Stimulated activated CD8-positive, alpha-beta memory T cell treated with anti-CD3 and anti-CD28 coated beads, Interleukin-2, amount 100 ng/mL, for 48 hours (primary cell): ENCODE measurements around the gene ZIC5.

Source experiments
- DNase-seq, 2 donors: peaks; one replicate each; pipeline ENCODE4 v3.0.0-alpha.2; 2020; ENCODE audit warnings: low read depth in 2 of 2

Gene ZIC5

DNA sequence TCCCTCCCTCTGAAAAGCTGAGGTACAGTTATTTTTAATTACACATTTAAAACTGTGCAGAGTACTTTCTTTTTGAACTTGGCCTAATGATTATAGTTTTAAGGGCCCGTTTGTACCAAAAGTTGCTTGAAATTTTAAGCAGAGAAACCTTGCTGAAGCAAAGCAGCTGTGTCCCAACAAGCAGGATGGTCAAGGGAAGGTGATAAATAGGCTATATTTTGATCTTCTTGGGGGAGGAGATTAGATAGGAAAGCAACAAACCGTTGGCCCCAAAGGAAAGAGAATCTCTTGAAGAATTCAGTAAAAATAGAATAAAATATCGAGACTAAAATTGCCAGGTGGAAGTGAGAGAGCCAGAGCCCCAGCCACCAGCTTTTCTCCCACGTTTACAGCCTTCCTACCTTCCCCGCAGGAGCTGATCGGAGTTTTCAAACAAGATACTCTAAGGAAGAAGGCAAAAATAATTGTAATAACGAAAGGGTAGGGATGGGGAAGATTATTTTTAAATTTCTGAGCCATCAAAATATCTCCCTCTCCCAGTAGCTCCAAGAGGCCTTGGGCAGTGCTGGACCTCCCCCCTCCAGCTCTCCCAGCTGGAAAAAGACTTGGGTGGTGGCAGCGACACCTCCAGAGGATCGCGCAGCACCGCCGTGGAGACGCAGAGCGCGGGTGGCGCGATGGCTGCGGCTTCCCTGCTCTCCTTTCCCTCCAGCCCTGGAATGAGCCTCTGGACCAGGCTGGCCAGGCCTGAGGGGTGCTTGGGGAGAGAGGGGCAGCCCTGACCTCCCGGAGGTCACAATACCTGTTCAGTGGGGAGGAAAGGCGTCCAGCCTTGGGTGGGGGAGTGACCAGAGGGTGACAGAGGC, 15.8 kb upstream of the ZIC5 start:
- no peak for DNase-seq

DNA sequence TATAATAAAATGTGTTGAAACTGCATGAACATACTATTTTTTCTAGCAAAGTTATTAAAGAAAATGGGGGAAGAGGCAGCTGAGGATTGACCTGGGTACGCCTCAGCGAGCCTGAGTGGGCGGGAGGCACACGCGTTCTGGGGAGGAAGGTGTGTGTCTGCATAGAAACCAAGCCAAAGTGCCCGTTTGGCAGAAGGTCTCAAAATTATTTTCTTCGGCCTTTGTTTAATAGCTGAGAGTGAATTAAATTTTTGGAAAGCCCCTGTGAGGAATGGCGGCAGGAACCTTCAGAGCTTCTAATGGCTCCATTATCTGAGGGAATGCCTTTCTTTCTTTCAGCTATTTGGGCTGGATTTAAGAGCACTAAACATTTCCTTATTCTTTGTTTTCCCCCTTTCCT, 15.2 kb upstream of the ZIC5 start:
- no peak for DNase-seq

DNA sequence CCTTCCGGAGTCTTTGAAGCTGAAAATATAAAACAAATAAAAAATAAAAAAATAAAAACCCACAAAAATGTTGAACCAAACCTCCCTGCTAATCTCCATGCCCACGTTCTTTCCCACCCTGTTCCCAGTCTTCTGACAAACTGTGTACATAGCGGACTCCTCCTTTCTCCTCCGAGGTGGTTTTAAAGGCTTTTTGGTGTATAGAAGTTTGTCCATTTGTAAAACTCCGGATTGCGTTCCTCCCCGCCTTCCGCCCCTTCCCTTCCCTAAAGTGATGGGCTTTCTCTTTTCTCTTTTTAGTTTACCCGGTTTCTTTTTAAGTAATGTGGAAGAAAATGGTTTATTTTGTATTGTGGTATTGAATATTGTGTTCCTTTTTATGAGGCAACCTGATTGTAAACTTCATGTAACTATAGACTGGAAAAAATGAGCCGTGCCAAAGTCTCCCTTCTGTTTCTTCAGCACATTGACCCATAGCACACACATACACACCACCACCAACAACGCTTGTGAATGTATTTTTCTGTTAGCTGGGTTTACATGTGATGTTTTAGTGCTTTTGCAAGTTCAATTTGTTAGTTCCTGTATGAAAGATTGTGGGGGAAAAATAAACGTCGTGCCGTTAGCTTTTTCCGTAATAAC, 14.4 kb upstream of the ZIC5 start:
- DNase-seq, result no peak

DNA sequence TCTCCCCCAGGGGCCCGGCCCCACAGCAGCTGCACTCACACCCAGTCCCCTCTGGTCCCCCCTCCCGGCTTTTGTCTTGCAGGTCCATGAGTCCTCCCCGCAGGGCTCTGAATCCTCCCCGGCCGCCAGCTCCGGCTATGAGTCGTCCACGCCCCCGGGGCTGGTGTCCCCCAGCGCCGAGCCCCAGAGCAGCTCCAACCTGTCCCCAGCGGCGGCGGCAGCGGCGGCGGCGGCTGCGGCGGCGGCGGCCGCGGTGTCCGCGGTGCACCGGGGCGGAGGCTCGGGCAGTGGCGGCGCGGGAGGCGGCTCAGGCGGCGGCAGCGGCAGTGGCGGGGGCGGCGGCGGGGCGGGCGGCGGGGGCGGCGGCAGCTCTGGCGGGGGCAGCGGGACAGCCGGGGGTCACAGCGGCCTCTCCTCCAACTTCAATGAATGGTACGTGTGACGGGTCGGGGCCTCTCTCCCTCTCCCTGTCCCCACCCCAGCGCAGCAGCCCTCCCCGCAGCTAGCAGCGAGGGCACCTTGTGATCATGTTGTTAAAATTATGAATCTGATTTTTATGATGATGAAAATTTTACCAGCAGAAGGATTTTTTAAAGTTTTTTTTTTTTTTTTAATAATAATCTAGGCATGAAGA, 13.8 kb upstream of the ZIC5 start:
- no peak for DNase-seq

DNA sequence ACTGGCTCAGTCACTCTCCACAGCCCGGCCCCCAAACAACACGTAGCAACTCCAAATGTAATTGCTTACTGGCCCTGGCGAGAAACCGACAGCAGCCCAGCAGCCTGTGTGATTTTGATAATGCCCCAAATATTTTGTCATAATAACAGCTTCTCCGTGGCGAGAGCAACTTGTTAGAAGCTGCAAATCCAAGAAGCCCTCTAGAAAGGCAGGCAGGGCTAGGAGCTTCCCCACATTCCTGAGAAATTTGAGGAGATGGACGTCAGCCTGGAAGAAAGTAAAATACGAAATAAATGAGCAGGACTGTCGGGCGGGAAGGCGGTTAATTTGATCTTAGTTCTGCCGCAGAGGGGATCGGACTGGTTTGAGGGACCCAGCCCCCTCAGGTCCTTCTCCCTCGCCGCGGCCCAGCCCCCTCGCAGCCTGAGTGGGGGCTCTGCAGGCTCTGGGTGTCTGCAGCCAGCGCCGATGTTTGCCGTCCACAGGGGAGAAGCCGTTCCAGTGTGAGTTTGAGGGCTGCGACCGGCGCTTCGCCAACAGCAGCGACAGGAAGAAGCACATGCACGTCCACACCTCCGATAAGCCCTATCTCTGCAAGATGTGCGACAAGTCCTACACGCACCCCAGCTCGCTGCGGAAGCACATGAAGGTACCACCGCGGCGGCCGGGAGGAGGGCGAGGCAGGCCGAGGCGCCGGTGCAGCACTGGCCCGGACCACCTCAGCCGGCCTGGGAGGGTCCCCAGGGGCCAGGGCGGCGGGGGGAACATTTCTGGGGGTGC, 13.1 kb upstream of the ZIC5 start:
- DNase-seq, result no peak

DNA sequence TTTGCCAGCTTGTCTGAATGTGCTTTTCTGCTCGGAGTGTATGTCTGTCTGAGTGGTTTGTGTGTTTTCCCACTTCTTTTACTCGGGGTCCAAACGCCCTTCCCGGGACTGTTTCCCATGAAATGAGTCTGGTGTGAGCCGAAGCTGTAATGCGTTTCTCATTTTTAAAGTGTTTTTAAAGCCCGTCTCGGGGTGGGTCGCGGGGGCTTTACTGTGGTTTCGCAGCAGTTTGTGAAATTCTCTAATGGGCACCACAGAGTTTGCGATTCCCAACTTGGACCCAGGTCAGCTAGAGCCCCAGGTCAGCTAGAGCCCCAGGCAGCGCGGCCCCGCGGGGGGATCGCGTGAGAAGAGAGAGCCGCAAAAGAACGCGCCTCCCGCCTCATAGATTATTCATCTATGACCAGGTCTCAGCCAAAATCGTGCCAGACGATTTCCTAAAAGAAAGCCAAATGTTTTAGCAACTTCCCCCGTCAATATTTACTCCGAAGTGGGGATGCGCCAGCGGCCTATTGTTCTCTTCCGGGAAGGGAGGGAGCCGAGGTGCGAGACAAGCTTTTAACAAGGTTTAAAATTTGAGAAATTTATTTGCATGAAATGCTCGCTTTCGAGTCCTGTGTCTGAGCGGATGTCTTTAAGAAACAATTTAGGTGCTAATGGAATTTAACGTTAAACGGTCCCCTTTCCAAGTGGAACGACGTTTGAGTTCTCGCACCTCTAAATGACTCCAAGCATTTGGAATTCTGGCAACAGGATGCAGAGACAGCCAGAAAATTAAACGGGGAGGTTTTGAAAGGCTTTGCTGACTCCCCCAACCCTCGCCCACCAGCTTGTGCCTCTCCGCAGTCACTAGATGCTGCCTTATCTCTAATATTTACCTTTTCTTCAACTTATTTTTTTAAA, 12.2 kb upstream of the ZIC5 start:
- DNase-seq, result no peak

DNA sequence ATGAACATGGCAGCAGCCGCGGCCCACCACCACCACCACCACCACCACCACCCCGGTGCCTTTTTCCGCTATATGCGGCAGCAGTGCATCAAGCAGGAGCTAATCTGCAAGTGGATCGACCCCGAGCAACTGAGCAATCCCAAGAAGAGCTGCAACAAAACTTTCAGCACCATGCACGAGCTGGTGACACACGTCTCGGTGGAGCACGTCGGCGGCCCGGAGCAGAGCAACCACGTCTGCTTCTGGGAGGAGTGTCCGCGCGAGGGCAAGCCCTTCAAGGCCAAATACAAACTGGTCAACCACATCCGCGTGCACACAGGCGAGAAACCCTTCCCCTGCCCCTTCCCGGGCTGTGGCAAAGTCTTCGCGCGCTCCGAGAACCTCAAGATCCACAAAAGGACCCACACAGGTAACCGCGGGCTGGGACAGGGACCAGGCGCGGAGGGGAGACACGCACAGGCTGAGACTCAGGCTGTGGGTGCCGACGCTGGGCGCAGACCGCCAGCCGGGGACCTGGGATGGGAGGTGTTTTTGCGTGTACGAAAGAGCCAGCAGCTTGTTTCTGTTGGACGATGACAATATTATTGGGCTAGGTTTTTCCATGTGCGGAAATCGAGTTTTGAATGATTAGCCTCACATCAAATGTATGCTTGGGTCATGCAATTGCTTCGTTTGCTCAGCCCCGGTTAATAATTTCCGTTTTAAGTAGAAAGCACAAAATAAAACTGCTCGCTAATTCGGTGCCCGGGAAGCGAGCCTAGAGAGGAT, 11.3 kb upstream of the ZIC5 start:
- no peak for DNase-seq

DNA sequence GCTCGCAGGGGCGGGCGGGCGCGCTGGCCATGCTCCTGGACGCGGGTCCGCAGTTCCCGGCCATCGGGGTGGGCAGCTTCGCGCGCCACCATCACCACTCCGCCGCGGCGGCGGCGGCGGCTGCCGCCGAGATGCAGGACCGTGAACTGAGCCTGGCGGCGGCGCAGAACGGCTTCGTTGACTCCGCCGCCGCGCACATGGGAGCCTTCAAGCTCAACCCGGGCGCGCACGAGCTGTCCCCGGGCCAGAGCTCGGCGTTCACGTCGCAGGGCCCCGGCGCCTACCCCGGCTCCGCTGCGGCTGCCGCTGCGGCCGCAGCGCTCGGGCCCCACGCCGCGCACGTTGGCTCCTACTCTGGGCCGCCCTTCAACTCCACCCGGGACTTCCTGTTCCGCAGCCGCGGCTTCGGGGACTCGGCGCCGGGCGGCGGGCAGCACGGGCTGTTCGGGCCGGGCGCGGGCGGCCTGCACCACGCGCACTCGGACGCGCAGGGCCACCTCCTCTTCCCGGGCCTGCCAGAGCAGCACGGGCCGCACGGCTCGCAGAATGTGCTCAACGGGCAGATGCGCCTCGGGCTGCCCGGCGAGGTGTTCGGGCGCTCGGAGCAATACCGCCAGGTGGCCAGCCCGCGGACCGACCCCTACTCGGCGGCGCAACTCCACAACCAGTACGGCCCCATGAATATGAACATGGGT, 10.6 kb upstream of the ZIC5 start:
- DNase-seq, result no peak

DNA sequence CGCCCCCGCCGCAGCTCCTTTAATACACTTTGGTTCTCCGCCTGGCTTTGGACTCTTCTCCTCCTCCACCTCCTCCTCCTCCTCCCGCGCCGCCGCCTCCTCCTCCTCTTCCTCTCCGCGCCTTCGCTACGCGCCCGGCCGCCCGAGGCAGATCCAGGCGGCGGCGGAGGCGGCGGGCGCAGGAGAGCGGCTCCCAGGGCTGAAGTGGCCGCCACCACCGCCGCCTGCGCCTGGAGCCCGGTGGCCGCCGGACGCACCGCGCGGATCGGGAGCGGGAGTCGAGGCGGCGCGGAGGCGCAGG, 10.1 kb upstream of the ZIC5 start, which contains the start of gene ZIC2:
ZIC2 (plus strand) TSS at position 50 of the 301 bp plus-strand sequence. CDS start 281 bp downstream, outside the sequence.
- no peak for DNase-seq

DNA sequence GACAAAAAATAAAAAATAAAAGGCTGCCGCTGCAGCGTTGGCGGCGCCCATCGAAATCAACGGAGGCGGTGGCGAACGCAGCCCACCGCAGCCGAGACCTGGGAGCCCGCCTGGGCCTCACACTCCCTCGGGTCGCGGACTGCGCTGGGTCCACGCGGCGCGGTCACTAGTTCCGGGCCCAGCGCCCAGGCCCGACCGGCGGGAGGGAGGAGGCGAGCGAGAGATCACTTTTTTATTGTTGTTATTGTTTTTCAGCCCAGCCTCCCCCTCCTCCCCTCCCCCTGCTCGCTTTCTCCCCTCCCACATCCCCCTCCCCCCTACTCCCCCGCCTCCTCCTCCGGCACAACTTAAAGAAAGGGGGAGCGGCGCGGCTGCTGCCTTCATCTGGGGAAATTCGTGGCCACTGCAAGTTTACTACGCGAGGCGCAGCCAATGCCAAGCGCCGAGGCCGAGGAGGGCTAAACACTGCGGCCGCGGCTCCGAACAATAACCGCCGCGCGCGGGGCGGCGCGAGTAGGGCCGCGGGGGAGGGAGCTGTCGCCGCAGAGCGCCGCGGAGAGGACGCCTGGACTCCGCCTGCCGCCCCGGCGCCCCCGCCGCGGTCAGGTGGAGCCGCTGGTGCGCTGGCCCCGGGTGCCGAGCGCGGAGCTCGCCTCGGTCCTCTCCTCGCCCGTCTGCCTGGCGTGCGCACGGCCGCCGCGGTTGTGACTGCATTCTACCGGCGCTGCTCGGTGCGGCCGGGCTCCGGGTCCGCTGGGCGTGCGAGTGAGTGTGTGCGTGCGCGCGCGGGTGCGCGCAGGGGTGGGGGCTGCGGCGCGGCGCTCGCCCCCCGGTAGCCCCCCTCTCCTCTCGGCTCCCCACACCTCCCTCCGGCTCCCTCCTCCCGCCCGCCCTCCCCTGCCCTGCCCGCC, 9.5 kb upstream of the ZIC5 start:
- no peak for DNase-seq

DNA sequence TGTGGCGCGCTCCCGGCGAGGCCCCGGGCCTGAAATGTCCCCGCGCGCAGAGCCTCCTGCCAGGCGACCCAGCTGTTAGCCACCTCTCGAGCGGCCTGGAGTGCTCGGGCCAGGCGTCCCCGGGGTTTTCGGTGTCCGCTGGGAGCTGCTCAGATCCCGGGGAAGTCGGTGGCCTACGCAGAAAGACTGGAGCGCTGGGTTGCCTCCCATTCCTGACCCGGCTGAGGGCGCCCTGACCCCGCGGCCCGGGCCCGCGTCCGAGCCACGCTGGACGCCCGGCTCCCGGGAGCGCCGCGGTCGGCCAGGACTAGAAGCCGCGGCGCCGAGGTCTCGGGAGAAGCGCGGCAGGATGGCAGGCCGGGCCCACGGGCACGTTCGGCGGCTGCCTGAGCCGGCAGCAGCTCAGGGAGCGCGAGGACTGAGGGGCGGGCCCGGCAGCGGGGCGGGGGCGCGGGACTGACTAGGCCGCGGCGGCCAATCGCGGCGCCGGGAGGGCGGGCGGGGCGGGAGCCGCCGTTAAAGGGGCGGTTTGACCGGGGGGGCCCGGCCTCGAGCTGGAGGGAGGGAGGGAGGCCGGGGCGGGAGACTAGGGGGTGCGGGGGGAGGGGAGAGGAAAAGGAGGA, 8.7 kb upstream of the ZIC5 start:
- peak; percentile 51 to 55 for DNase-seq

DNA sequence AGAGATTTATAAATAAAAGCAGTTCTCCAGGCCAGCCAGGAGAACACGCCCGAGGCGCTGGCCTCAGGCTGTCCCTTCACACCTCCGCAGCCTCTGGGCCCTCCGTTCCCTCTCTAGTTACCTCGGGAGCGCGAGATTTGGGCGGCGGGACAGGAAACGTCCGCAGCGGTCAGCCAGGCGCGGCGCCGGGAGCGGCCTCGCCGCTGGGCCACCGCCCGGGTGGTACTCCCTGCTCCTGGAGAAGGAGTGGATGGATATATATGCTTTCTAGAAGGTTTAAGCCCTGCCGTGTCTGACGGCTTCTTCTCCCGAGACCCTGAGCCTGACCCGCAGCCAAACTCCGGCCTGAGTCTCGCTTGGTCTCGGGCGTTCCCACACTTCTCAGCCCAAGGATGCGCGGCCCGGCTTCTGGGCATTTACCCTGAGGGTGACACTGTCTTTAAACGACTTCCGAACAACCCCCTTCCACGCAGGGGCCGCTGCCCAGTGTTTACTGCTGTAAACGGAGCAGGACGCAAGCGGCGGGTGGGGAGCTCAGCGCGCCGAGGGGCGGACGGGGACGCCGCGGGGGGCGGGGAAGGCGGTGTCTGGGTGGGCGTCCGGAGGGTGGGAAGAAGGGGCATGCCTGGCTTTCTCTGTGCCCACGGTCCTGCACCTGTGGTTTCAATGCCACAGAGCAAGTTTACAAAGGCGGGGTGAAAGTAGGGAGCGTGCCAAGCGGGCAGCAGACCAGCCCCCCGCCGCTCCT, 8.1 kb upstream of the ZIC5 start:
- DNase-seq, result no peak

DNA sequence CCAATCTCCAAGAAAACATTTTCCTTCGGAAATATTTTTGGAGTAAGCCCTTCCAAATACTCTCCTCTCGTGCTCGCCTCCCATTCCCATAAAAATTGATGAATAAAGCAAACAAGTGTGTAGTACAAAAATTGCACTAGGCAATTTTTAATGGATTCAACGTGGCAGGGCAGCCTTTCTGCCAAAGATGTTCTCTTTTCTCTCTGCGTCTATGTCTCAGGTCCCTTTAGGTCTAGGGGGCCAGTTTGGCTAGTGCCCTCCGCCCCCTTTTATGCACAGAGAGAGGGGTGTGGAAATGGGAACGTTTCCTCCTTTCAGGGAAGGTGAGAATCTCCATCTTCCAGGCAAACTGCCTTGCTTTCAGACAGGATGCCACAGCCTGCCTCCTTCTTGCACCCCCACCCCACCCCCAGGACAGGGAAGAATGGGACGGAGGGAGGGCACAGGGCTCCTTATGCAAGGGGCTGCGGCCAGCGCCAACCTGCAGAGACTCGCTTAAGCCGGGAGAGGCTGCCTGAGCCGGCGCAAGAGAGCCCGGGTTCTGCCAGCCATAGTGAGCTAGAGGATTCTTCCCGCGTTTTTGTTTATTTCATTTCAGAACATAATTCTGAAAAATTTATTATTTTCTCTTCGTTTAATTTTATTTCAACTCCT, 7.4 kb upstream of the ZIC5 start:
- no peak for DNase-seq

DNA sequence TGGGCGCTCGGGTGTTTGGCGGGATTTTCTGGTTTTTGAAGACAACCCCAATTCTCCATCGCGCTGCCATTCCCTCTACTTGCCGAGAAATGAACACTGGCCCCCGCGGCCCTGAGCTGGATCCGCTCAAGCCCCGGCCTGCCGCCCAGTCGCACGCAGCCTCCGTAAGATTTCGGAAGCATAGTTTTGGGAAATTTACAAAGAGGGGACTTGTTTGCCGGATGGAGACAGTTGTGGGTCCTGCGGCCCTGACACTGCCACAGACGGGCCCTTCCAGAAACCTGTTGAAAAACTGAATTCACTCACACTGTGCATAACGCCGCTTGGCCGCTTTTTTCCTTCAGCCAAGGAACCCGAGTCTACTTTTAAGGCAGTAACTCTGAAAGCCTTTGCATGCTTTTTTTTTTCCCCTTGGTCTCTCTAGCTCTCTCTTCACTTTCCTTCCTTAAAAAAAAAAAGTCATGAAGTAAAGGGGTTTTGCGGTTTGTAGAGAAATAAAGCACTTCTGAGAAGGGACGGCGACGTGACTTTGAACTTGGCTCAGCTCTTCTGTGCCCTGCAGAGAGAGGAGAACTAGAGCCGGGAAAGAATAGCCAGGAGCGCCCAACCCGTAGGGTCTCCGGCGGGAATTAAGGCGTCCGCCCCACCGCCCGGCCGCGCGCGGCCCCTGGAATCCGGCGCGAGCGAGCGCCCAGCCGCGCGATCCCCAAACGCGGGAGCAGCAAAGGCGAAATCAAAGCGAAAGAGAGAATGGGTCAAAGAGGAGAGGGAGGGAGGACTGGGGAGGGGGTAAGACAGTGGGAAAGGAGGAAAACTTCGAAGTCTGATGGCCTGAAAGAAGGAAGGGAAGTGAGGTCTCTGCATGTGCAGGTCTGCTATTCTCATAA, 6.6 kb upstream of the ZIC5 start:
- DNase-seq, result no peak

DNA sequence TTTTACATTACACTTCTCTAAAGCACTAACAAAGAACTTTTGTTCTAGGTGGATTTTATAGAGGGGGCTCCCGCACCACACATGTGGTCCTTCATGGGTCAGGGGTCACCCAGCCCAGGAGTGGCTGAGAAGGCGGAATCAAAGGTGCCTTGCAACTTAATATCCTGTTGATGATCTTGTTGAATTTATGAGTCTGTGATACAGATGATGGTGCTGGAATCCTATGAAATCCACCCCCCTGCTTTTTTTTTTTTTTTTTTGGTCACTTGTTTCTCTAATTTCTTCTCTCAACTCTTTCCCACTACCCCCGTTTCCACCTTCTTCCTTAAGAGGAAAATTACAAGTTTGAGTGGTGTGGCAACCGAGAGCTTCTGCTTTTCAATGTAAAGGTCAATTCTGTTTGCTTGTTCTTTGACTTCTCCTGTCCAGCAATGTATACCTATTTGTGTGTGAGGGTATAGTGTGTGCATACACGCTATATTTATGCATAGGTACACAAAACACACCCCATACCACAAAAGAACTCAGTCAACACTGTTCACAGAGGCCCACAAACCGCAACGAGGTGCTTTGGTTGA, 5.9 kb upstream of the ZIC5 start:
- DNase-seq, result no peak

DNA sequence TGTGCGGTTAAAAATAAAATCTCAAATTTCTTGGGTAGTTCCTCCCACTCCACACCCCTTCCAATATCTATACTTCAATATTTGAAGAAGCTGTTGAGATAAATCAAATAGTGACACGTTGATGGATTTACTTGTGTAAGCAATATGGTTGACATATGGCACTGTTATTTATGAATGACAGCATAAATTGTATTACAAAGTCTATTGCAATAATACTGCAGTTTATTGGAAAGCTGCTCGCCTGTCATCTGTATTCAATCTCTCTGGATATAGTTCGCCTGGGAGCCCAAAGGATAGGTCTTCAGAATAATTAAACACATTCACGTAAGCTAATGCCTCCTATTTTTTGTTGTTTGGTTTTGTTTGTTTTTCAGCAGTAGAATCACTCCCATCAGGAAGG, 5.0 kb upstream of the ZIC5 start:
- no peak for DNase-seq
